HG02970 (cell line): Measurements from ENCODE around the gene ZNF469.

Experiments
- ATAC-seq: cut with Tn5 transposase; IDR thresholded peaks from one replicate; pipeline ENCODE4 v1.9.1; 2021; ENCODE audit warnings: mild to moderate bottlenecking, moderate library complexity, moderate number of reproducible peaks; ENCODE audit not compliant: unreplicated experiment, low FRiP score

Gene ZNF469

GRCh38 chr16:88420496-88420895 lies 37.7 kb downstream of the ZNF469 start:
- no peak for ATAC-seq

- no peak for ATAC-seq
Measured at GRCh38 chr16:88421301-88421700, 38.5 kb downstream of the ZNF469 start.

GRCh38 chr16:88421871-88422433 lies 39.2 kb downstream of the ZNF469 start:
- no peak for ATAC-seq

GRCh38 chr16:88422733-88423447 lies 40.1 kb downstream of the ZNF469 start:
- no peak for ATAC-seq

- no peak for ATAC-seq
Measured at GRCh38 chr16:88423448-88423850, 40.7 kb downstream of the ZNF469 start.

- ATAC-seq = no peak
Measured at GRCh38 chr16:88424587-88425235, 42.0 kb downstream of the ZNF469 start.

GRCh38 chr16:88426018-88426417 lies 43.3 kb downstream of the ZNF469 start:
- ATAC-seq = no peak

- ATAC-seq = no peak
Measured at GRCh38 chr16:88427376-88427775, 44.6 kb downstream of the ZNF469 start.

- ATAC-seq = no peak
Measured at GRCh38 chr16:88428156-88428555, 45.4 kb downstream of the ZNF469 start.

GRCh38 chr16:88428616-88429386 lies 46.0 kb downstream of the ZNF469 start:
- no peak for ATAC-seq

GRCh38 chr16:88429387-88430184 lies 46.8 kb downstream of the ZNF469 start:
- ATAC-seq = no peak

- no peak for ATAC-seq
Measured at GRCh38 chr16:88430185-88430523, 47.4 kb downstream of the ZNF469 start.

- ATAC-seq = no peak
Measured at GRCh38 chr16:88430524-88431446, 48.0 kb downstream of the ZNF469 start.

- ATAC-seq = no peak
Measured at GRCh38 chr16:88431651-88432050, 48.9 kb downstream of the ZNF469 start.

- ATAC-seq = no peak
Measured at GRCh38 chr16:88432174-88432573, 49.4 kb downstream of the ZNF469 start.
